ENCODE measurements around the gene JUP. TPM values are rescaled to one million over a fixed set of nuclear protein-coding genes. Genes with fewer than 3 reads are reported as not detected.

Gene JUP
- total and polyA plus RNA-seq, 2 of the 4 experiments (the other 2 are of a cell fraction), result 12.9 to 27.3 TPM

DNA sequence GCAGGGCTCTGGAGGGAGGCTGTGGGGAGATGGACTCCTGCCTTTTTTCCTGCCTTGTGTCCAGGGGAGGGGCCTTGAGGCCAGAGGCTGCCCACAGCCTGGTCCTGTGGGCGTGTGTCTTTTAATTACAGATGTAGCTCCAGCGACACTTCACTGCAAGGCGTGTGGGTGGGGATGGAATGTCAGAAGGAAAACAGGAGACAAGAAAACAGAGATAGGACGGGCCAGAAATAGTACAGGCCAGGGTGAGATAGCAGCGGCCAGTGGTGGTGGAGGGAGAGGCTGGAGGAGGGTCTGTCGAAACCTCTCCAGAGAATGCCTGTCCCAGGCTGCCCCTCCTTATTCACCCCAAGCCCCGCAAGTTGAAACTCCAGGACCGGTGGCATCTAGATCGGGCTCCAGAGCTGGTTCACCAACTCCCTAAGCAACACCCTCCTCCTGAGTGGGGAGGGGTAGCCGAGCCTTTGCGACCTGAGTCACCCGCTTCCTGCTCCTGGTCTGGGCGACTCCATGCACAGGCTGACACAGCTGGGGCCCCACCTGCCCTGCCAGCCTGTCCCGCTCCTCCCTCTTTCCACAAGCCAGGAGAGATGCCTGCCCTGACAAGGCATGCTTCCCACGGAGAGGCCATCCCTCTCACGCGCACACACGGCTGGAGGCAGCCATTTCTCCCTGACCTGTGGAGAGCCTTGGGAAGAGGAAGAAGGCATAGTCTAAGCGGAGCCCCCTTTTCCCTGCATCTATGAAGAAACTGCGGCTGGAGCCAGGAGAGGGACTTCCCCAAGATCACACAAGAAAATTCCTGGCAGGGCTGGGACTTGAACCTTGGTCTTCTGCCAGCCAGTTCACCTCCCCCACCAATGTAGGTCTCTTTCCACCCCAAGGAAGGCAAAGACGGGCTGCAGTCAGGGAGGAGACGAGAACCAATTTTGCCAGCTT lies 6.6 kb upstream of the JUP start (continued):
- TF ChIP-seq, protein P1, sequence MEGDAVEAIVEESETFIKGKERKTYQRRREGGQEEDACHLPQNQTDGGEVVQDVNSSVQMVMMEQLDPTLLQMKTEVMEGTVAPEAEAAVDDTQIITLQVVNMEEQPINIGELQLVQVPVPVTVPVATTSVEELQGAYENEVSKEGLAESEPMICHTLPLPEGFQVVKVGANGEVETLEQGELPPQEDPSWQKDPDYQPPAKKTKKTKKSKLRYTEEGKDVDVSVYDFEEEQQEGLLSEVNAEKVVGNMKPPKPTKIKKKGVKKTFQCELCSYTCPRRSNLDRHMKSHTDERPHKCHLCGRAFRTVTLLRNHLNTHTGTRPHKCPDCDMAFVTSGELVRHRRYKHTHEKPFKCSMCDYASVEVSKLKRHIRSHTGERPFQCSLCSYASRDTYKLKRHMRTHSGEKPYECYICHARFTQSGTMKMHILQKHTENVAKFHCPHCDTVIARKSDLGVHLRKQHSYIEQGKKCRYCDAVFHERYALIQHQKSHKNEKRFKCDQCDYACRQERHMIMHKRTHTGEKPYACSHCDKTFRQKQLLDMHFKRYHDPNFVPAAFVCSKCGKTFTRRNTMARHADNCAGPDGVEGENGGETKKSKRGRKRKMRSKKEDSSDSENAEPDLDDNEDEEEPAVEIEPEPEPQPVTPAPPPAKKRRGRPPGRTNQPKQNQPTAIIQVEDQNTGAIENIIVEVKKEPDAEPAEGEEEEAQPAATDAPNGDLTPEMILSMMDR (conservative IDR thresholded peaks at IDR 0.05; ENCODE audit: low read depth, low read length), result no peak
- no peak for TF ChIP-seq NFE2L2 (IDR thresholded peaks at IDR 0.05; ENCODE audit: low read depth, low read length)
